HG03280 (cell line): ENCODE measurements around the gene CLDN14.
"Not testable (repeated sequence)": the region's sequence is repeated elsewhere in the genome, so short reads cannot be mapped to it uniquely, and the experiment has no call there.

Experiments
- ATAC-seq: cut with Tn5 transposase; IDR thresholded peaks from one replicate; pipeline ENCODE4 v1.9.1; 2021; ENCODE audit warnings: mild to moderate bottlenecking, moderate library complexity; ENCODE audit not compliant: unreplicated experiment

Gene CLDN14

GRCh38 chr21:36502365-36502764 is 22.4 kb upstream of the CLDN14 start:
- no peak for ATAC-seq

- ATAC-seq: no peak
These were observed 21.6 kb upstream of the CLDN14 start for GRCh38 chr21:36501589-36501892.

GRCh38 chr21:36499578-36500471 is 19.9 kb upstream of the CLDN14 start:
- ATAC-seq: no peak

- ATAC-seq: no peak
These were observed 14.6 kb upstream of the CLDN14 start for GRCh38 chr21:36494557-36494956.

GRCh38 chr21:36491209-36491910 is 11.4 kb upstream of the CLDN14 start:
- ATAC-seq: no peak

GRCh38 chr21:36489776-36490165 is 9.8 kb upstream of the CLDN14 start:
- no peak for ATAC-seq

GRCh38 chr21:36489103-36489775 is 9.3 kb upstream of the CLDN14 start:
- no peak for ATAC-seq

- no peak for ATAC-seq
These were observed 7.9 kb upstream of the CLDN14 start for GRCh38 chr21:36487641-36488307.

GRCh38 chr21:36486246-36486645 is 6.3 kb upstream of the CLDN14 start:
- ATAC-seq: no peak

- ATAC-seq: no peak
These were observed 5.6 kb upstream of the CLDN14 start for GRCh38 chr21:36485476-36485875.

GRCh38 chr21:36483095-36483494 is 3.2 kb upstream of the CLDN14 start:
- ATAC-seq: no peak

GRCh38 chr21:36482673-36483072 is 2.8 kb upstream of the CLDN14 start:
- ATAC-seq: no peak

- ATAC-seq: no peak
These were observed 2.3 kb upstream of the CLDN14 start for GRCh38 chr21:36482181-36482580.

- no peak for ATAC-seq
These were observed 1.7 kb upstream of the CLDN14 start for GRCh38 chr21:36481639-36482038.

- ATAC-seq: no peak
These were observed 696 bp upstream of the CLDN14 start for GRCh38 chr21:36480618-36481017.

GRCh38 chr21:36478941-36479340 is 981 bp downstream of the CLDN14 start:
- ATAC-seq: no peak

GRCh38 chr21:36478207-36478701 is 1.7 kb downstream of the CLDN14 start:
- no peak for ATAC-seq

- ATAC-seq: no peak
These were observed 2.4 kb downstream of the CLDN14 start for GRCh38 chr21:36477559-36477958.

GRCh38 chr21:36477001-36477400 is 2.9 kb downstream of the CLDN14 start:
- ATAC-seq: no peak

- ATAC-seq: not testable (repeated sequence)
These were observed 3.4 kb downstream of the CLDN14 start for GRCh38 chr21:36476541-36476940.

GRCh38 chr21:36474591-36474990 is 5.3 kb downstream of the CLDN14 start:
- ATAC-seq: no peak
